GM18951 (cell line): ENCODE data around the gene ESRP2.

ENCODE experiments used
- POLR2A ChIP-seq: IDR thresholded peaks from 4 replicates; pipeline ENCODE4 v1.6.1; 2011; ENCODE audit warnings: mild to moderate bottlenecking; ENCODE audit not compliant: insufficient read length, insufficient read depth; ENCODE audit errors: extremely low read depth
- in situ Hi-C: fragments of 300-500 bp; cut with MboI; formaldehyde crosslinking; loops from one replicate; pipeline ENCODE4 v1.12.0; 2022; ENCODE audit warnings: low sequenced_read_pairs, mixed read lengths, inconsistent platforms; ENCODE audit not compliant: unreplicated experiment

The ESRP2 gene

DNA sequence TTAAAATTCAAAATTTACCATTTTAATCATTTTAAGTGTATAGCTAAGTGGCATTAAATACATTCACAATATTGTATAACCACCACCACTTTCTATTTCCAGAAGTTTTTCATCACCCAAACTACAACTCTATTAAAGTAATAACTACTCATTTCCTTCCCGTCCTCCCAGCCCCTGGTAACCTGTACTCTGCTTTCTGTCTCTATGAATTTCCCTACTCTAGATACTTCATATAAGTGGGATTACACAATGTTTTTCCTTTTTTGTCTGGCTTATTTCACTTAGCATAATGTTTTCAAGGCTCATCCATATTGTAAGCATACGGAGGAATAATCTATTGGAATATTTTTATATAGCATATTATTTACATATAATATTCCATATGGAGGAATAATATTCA lies 29.7 kb downstream of the ESRP2 start:
- no peak for TF ChIP-seq POLR2A
- in situ Hi-C loops, result no loop called here

DNA sequence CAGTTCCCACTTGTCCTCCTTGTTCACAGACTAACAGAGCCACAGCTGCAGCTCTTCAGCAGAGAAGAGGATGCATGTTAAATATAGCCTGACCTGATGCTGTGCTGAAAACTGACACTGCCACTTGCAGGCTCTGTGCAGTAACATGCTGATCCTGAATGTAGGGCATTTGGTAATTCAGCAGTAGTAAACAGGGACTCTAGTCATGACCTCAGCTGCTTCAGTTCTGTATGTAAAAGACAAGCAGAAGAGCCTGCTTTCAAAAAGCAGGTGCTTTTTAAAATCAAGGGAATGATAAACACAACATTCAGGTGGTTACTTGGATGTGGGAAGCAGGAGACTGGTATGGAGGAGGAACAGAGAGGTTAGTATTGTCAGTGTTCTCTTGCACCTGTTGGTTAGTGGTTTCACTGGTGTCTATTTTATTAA lies 33.8 kb downstream of the ESRP2 start:
- no peak for TF ChIP-seq POLR2A
- in situ Hi-C loops, result no loop called here

DNA sequence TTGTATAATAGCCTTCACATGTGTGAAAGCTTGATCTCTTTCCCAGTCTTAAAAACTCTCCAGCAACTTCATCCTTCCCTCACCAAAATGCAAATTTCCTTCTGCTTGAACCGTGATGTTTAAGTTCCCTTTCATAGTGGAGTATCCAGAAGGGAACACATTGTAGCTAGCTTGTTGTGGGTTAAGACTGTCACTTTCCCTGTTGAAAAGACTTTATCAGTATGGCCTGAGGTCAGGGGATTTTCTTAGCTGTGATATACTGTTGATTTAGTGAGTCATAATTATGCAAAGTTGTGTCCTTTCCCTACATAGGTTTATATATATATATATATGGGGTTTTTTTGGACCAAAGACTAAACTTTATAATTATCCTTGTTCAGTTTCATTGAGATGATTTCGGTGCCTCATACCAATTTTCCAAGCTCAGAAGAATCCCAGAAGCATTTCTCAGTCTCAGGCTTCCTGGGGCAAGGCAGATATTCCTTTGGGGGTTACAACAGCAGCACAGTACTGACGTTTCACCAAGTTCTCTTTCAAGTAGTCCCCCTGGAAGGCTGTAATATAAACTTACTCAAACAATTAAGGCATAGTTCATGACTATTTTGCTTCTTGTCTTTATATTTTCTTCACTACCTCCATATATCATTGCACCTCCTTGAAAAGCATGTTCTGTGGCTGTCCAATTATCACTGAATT lies 35.7 kb downstream of the ESRP2 start:
- in situ Hi-C loops, result no loop called here
- TF ChIP-seq POLR2A, result no peak

DNA sequence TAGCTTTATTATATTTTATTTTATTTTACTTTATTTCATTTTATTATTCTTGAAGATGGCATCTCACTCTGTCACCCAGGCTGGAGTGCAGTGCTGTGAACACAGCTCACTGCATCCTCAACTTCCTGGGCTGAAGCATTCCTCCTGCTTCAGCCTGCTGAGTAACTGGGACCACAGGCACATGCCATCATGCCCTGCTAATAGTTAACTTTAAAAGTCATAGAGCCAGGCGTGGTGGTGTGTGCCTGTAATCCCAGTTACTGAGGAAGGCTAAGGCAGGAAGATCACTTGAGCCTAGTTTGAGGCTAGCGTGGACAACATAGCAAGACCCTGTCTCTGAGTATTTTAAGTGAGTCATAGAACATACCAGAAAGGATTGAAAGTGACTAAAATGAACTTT lies 38.7 kb downstream of the ESRP2 start:
- TF ChIP-seq POLR2A, result no peak
- in situ Hi-C loops, result no loop called here

DNA sequence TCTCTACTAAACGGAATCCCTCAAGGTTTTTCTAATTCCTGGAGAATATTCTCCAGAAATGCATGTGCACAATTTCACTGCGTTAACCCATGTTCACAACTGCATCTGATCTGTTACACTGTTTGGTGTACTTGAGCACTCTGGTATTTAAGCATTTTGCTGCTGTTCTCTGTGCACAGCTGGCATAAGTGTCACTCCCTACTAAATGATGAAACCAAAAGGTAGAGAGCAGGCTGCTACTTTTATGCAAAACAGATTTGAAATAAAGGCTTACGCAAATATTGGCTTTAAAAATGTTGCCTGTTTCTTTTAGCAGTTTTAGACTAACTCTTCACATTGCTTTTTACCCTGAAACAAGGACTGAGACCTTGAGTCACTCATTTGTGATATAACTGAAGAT lies 41.7 kb downstream of the ESRP2 start:
- in situ Hi-C loops, result no loop called here
- no peak for TF ChIP-seq POLR2A

DNA sequence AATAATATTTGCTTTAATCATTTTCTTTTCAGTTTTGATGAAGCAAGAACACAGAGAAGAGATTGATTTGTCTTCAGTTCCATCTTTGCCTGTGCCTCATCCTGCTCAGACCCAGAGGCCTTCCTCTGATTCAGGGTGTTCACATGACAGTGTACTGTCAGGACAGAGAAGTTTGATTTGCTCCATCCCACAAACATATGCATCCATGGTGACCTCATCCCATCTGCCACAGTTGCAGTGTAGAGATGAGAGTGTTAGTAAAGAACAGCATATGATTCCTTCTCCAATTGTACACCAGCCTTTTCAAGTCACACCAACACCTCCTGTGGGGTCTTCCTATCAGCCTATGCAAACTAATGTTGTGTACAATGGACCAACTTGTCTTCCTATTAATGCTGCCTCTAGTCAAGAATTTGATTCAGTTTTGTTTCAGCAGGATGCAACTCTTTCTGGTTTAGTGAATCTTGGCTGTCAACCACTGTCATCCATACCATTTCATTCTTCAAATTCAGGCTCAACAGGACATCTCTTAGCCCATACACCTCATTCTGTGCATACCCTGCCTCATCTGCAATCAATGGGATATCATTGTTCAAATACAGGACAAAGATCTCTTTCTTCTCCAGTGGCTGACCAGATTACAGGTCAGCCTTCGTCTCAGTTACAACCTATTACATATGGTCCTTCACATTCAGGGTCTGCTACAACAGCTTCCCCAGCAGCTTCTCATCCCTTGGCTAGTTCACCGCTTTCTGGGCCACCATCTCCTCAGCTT lies 45.0 kb downstream of the ESRP2 start:
- in situ Hi-C loops, result no loop called here

DNA sequence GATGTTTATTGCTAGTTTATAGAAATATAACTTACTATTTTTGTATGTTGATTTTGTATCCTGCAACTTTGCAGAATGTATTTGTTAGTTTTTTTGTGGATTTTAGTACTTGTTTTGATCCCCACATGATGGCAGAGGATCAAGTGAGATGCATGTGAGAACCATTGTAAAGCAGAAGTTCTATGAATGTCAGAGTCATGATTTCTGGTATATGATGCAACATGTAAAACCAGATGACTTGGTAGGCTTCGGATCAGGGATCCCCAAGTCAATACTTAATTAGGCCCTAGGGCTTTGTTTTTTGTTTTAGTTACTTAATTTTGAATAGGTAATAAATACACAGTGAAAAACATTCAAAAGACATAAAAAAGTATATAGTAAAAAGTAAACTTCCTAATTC lies 45.8 kb downstream of the ESRP2 start:
- no peak for TF ChIP-seq POLR2A
- in situ Hi-C loops, result no loop called here

More for the DNA sequence above, 45.0 kb downstream of the ESRP2 start:
- no peak for TF ChIP-seq POLR2A

DNA sequence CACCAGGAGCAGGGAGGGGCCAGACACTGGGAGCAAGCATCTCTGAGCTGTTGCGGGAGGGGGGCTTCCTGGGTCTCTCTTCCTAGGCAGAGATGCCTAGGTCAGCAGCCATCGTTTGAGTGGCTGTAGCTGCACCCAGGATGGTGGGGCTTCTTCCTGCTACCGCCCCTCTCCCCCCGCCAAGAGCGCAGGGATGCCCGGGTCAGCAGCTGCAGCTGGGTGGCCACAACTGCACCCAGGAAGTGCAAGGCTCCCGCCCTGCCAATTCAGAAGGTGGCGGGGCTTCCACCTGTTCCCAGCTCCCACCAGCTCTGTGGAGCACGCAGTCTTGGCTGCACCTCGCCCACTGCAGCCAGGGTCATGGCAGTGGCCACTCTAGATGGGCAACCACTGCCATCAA lies 47.8 kb downstream of the ESRP2 start:
- in situ Hi-C loops, result no loop called here

DNA sequence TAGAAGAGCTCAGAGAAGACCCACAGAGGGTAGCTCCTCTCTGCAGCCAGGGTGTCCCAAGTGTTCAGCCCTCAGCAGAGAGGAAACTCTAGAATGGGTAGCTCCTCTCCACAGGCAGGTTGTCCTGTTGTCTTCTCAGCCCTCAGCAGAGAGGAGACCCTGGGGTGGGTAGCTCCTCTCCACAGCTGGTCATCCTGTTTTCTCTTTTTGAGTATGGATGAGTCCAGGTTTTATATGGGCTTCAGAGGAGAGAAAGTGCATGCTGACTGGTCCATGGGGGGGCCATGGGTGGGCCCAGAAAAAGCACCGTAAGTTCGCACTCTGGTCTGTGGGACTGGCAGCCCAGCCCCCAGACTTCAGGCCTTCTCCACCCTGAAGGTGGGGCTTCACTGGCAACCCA lies 48.4 kb downstream of the ESRP2 start:
- no peak for TF ChIP-seq POLR2A
- in situ Hi-C loops, result no loop called here

More for the DNA sequence above, 47.8 kb downstream of the ESRP2 start:
- TF ChIP-seq POLR2A, result no peak

DNA sequence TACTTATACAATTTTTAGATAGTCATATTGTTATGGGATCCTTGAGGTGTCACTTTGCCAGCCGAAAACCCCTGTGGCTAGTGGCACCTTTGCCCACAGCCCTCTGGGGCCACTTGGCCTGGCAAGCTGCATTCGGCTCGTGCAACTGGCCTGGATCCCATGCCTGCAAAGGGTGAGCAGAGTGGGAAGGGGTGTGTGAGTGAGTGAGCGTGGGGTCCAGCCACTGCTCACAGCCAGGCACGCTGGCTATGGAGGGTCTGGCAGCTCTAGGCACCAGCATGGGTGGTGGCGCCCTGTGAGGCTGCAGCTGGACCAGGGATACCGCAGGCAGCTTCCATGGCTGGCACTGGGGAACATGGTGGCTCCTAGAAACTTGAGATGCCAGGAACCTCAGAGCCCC lies 49.0 kb downstream of the ESRP2 start:
- in situ Hi-C loops, result no loop called here
- TF ChIP-seq POLR2A, result no peak

DNA sequence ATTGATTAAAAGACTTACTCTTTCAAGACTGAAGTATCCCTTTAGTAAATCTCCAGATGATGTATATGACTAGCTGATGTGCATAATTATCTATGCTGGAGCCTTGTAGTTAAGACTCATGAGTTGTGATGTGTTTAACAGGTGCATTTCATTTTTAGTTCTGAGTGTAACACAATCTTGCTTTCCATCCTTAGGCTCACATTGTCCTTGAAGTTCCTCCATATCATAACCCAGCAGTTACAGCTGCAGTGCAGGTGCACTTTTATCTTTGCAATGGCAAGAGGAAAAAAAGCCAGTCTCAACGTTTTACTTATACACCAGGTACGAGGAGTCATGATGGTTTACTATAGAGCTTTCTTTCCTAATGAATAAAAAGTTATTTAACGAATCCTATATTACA lies 52.9 kb downstream of the ESRP2 start:
- in situ Hi-C loops, result no loop called here
- no peak for TF ChIP-seq POLR2A

DNA sequence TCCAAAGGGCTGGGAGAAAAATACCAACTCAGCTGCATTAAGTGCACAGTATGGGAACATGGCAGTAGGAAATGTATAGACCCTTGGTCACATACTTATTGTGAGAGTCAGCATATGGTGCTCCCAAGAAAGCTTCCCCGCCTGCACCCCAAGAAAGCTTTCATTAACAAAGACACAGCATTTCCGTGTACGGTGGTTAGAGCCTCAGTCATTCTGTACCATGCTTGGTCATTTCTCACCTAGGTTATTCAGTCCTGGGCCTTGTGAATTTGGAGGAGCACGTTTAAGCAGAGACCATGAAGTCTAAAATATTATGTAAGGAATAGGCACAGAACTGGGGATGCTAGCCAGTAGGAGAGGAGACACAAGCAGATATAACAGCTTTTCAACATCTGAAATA lies 56.1 kb downstream of the ESRP2 start:
- in situ Hi-C loops, result no loop called here

DNA sequence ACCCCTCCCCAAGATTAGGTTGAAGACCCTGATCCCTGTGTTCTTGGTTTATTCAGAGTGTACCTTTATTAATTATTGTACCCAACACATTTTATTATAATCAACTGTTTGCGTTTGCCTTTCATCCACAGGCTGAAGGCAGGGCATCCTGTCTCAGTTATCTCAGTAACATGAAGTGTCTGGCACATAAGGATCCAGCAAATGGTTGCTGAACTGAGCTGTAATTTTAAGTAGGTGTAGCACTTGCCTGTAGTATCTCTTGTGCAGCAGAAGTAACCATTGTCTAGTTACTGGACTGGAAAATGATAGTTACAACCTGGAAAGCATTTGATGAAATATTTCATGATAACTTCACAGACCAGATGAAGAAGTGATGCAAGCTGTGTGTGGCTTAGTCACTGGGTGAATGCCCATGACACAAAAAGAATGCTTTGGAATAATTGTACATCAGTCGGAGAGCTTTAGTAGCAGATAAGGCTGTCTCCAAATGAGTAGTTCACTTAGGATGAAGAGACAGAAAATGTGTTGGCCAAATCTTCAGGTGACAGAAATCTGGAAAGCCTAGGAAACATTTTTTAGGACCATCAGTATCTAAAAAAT lies 56.6 kb downstream of the ESRP2 start:
- in situ Hi-C loops, result no loop called here
- no peak for TF ChIP-seq POLR2A

More for the DNA sequence above, 56.1 kb downstream of the ESRP2 start:
- no peak for TF ChIP-seq POLR2A
